ENCODE results near the gene NT5E. TPM values are rescaled to one million over a fixed set of nuclear protein-coding genes. Genes with fewer than 3 reads are reported as not detected.

Gene NT5E
- total RNA-seq, 1 donor from 2014 or later = 38.2 TPM

GRCh38 chr6:85468326-85468725 is 18.4 kb downstream of the NT5E start:
- H3K9me3 Mint-ChIP-seq (ENCODE audit: low read depth) = no peaks in the 10 kb centered on the region
- no peak for DNase-seq (ENCODE audit: low spot score, unreplicated experiment)
- H3K27ac Mint-ChIP-seq = no peak overlapping the region
- H3K4me1 Mint-ChIP-seq (ENCODE audit: low read depth) = peaks cover 4% of the 10 kb centered on the region
- no peak overlapping the region for H3K4me3 Mint-ChIP-seq (ENCODE audit: low read depth)
- no peak for TF ChIP-seq CTCF (IDR thresholded peaks at IDR 0.05; ENCODE audit: unreplicated experiment)
- H3K27me3 Mint-ChIP-seq = no peaks in the 10 kb centered on the region
- H3K36me3 Mint-ChIP-seq (ENCODE audit: insufficient read depth) = no peaks in the 10 kb centered on the region

GRCh38 chr6:85469276-85470022 is 19.6 kb downstream of the NT5E start:
- Mint-ChIP-seq H3K27me3 (no peaks in the 10 kb centered on the region), H3K9me3 (ENCODE audit: low read depth) (no peaks in the 10 kb centered on the region), H3K27ac (no peak overlapping the region), H3K4me3 (ENCODE audit: low read depth) (no peak overlapping the region), H3K4me1 (ENCODE audit: low read depth) (peaks cover 4% of the 10 kb centered on the region), H3K36me3 (ENCODE audit: insufficient read depth) (no peaks in the 10 kb centered on the region)
- TF ChIP-seq CTCF (IDR thresholded peaks at IDR 0.05; ENCODE audit: unreplicated experiment) = no peak
- DNase-seq (ENCODE audit: low spot score, unreplicated experiment) = no peak

GRCh38 chr6:85470023-85470410 is 20.1 kb downstream of the NT5E start:
- Mint-ChIP-seq H3K4me1 (ENCODE audit: low read depth) (peaks cover 4% of the 10 kb centered on the region), H3K4me3 (ENCODE audit: low read depth) (no peak overlapping the region), H3K27ac (no peak overlapping the region), H3K27me3 (no peaks in the 10 kb centered on the region), H3K9me3 (ENCODE audit: low read depth) (no peaks in the 10 kb centered on the region), H3K36me3 (ENCODE audit: insufficient read depth) (no peaks in the 10 kb centered on the region)
- DNase-seq (ENCODE audit: low spot score, unreplicated experiment) = no peak
- no peak for TF ChIP-seq CTCF (IDR thresholded peaks at IDR 0.05; ENCODE audit: unreplicated experiment)

- DNase-seq (ENCODE audit: low spot score, unreplicated experiment) = no peak
- H3K36me3 Mint-ChIP-seq (ENCODE audit: insufficient read depth) = peaks cover 15% of the 10 kb centered on the region
- no peak overlapping the region for H3K27ac Mint-ChIP-seq
- H3K9me3 Mint-ChIP-seq (ENCODE audit: low read depth) = peaks cover 7% of the 10 kb centered on the region
- no peak for TF ChIP-seq CTCF (IDR thresholded peaks at IDR 0.05; ENCODE audit: unreplicated experiment)
- H3K27me3 Mint-ChIP-seq = no peaks in the 10 kb centered on the region
- H3K4me3 Mint-ChIP-seq (ENCODE audit: low read depth) = no peak overlapping the region
- peaks cover 3% of the 10 kb centered on the region for H3K4me1 Mint-ChIP-seq (ENCODE audit: low read depth)
Measured at GRCh38 chr6:85472744-85473143, 22.9 kb downstream of the NT5E start.

- H3K9me3 Mint-ChIP-seq (ENCODE audit: low read depth) = peaks cover 7% of the 10 kb centered on the region
- H3K4me1 Mint-ChIP-seq (ENCODE audit: low read depth) = peaks cover 3% of the 10 kb centered on the region
- H3K4me3 Mint-ChIP-seq (ENCODE audit: low read depth) = no peak overlapping the region
- no peak overlapping the region for H3K27ac Mint-ChIP-seq
- peaks cover 15% of the 10 kb centered on the region for H3K36me3 Mint-ChIP-seq (ENCODE audit: insufficient read depth)
- no peak for TF ChIP-seq CTCF (IDR thresholded peaks at IDR 0.05; ENCODE audit: unreplicated experiment)
- H3K27me3 Mint-ChIP-seq = no peaks in the 10 kb centered on the region
- DNase-seq (ENCODE audit: low spot score, unreplicated experiment) = no peak
Measured at GRCh38 chr6:85473748-85474147, 23.9 kb downstream of the NT5E start.
